GM23338 (cell line): Measurements from ENCODE around the gene MACROD1. TPM values are rescaled to one million over a fixed set of nuclear protein-coding genes. Genes with fewer than 3 reads are reported as not detected.

Experiments
- ATAC-seq: fragments of 200-7000 bp; cut with Tn5 transposase; 3 replicates; pipeline ENCODE4 v1.9.1; 2020
- DNase-seq: peaks from one replicate; pipeline ENCODE4 v3.0.0-alpha.2; 2015; ENCODE audit warnings: low spot score
- H2AFZ ChIP-seq: fragments of 200-600 bp; sonication (generic); 2 replicates; pipeline ENCODE4 v1.8.0; 2016; ENCODE audit warnings: antibody characterized with exemption, mild to moderate bottlenecking, moderate library complexity
- H3F3A ChIP-seq: fragments of 200-600 bp; sonication (generic); replicated peaks from 2 replicates; pipeline ENCODE4 v1.8.0; 2017; ENCODE audit warnings: antibody characterized with exemption, mixed run types, low read depth
- H3K27ac ChIP-seq: fragments of 200-600 bp; sonication (generic); 2 replicates; pipeline ENCODE4 v1.6.1; 2016; ENCODE audit warnings: low read depth
- H3K27me3 ChIP-seq: fragments of 200-600 bp; sonication (generic); 2 replicates; pipeline ENCODE4 v1.8.0; 2016; ENCODE audit warnings: mild to moderate bottlenecking, mixed run types, moderate library complexity; ENCODE audit not compliant: insufficient read depth
- H3K36me3 ChIP-seq: fragments of 200-600 bp; sonication (generic); 2 replicates; pipeline ENCODE4 v1.8.0; 2016; ENCODE audit warnings: mild to moderate bottlenecking; ENCODE audit not compliant: insufficient read depth
- H3K4me1 ChIP-seq: fragments of 200-600 bp; sonication (generic); 2 replicates; pipeline ENCODE4 v1.8.0; 2016; ENCODE audit warnings: mild to moderate bottlenecking, moderate library complexity; ENCODE audit not compliant: insufficient read depth
- H3K4me2 ChIP-seq: fragments of 200-600 bp; sonication (generic); 2 replicates; pipeline ENCODE4 v1.7.1; 2017; ENCODE audit warnings: mixed run types
- H3K4me3 ChIP-seq: fragments of 200-600 bp; sonication (generic); 2 replicates; pipeline ENCODE4 v1.6.1; 2016; ENCODE audit warnings: mixed run types
- H3K79me2 ChIP-seq: fragments of 200-600 bp; sonication (generic); replicated peaks from 2 replicates; pipeline ENCODE4 v1.8.0; 2017; ENCODE audit warnings: mild to moderate bottlenecking; ENCODE audit not compliant: insufficient read depth
- H3K9me2 ChIP-seq: fragments of 200-600 bp; sonication (generic); 2 replicates; pipeline ENCODE4 v1.8.0; 2017; ENCODE audit not compliant: insufficient read depth
- H4K20me1 ChIP-seq: fragments of 200-600 bp; sonication (generic); replicated peaks from 2 replicates; pipeline ENCODE4 v1.8.0; 2017; ENCODE audit warnings: mild to moderate bottlenecking; ENCODE audit not compliant: insufficient read depth
- H3K27ac Mint-ChIP-seq: 2 replicates; pipeline ENCODE4 v1.8.0; 2020; ENCODE audit warnings: inconsistent platforms, mild to moderate bottlenecking, moderate library complexity, mixed read lengths
- H3K27me3 Mint-ChIP-seq: 3 replicates; pipeline ENCODE4 v1.8.0; 2022; ENCODE audit warnings: low read depth, mild to moderate bottlenecking, moderate library complexity, mixed read lengths, inconsistent platforms; ENCODE audit not compliant: insufficient read depth, poor library complexity
- H3K36me3 Mint-ChIP-seq: 3 replicates; pipeline ENCODE4 v1.8.0; 2021; ENCODE audit warnings: low read depth, mild to moderate bottlenecking, inconsistent platforms, moderate library complexity, mixed read lengths
- H3K4me1 Mint-ChIP-seq: 3 replicates; pipeline ENCODE4 v1.8.0; 2020; ENCODE audit warnings: mild to moderate bottlenecking, inconsistent platforms, mixed read lengths
- H3K4me3 Mint-ChIP-seq: 3 replicates; pipeline ENCODE4 v1.8.0; 2021; ENCODE audit warnings: moderate library complexity, mild to moderate bottlenecking, inconsistent platforms, mixed read lengths
- H3K9me3 Mint-ChIP-seq: 3 replicates; pipeline ENCODE4 v1.8.0; 2020; ENCODE audit warnings: moderate library complexity, mild to moderate bottlenecking, inconsistent platforms, mixed read lengths
- CREB1 ChIP-seq: fragments of 250-450 bp; sonication (Bioruptor Pico); IDR thresholded peaks from 2 replicates; pipeline ENCODE4 v1.5.0; 2020; ENCODE audit warnings: low read depth, mild to moderate bottlenecking, moderate library complexity
- EZH2 ChIP-seq: fragments of 200-600 bp; sonication (generic); IDR thresholded peaks from one replicate; pipeline ENCODE4 v1.8.0; 2017; ENCODE audit warnings: antibody characterized with exemption, mild to moderate bottlenecking, low read depth; ENCODE audit not compliant: unreplicated experiment
- EZH2phosphoT487 ChIP-seq: fragments of 200-600 bp; sonication (generic); IDR thresholded peaks from one replicate; pipeline ENCODE4 v1.8.1; 2018; ENCODE audit warnings: antibody characterized with exemption; ENCODE audit not compliant: unreplicated experiment
- JUNB ChIP-seq: IDR thresholded peaks from one replicate; pipeline ENCODE4 v1.6.1; 2016; ENCODE audit warnings: antibody characterized with exemption; ENCODE audit not compliant: unreplicated experiment
- NANOG ChIP-seq: IDR thresholded peaks from 2 replicates; pipeline ENCODE4 v1.6.1; 2016; ENCODE audit warnings: antibody characterized with exemption, borderline replicate concordance
- POLR2AphosphoS5 ChIP-seq: IDR thresholded peaks from 2 replicates; pipeline ENCODE4 v1.6.1; 2016; ENCODE audit warnings: antibody characterized with exemption, low read depth
- STAT1 ChIP-seq: IDR thresholded peaks from one replicate; pipeline ENCODE4 v1.6.1; 2016; ENCODE audit warnings: antibody characterized with exemption; ENCODE audit not compliant: unreplicated experiment
- ZNF114 ChIP-seq: fragments of 250-450 bp; sonication (Bioruptor Pico); IDR thresholded peaks from 2 replicates; pipeline ENCODE4 v1.5.0; 2020; ENCODE audit warnings: mild to moderate bottlenecking, moderate library complexity
- ZNF331 ChIP-seq: fragments of 250-450 bp; sonication (Bioruptor Pico); IDR thresholded peaks from 2 replicates; pipeline ENCODE4 v1.5.0; 2020; ENCODE audit warnings: low read depth, mild to moderate bottlenecking, moderate library complexity
- ZNF462 ChIP-seq: fragments of 250-450 bp; sonication (Bioruptor Pico); IDR thresholded peaks from 2 replicates; pipeline ENCODE4 v1.5.0; 2020; ENCODE audit warnings: mild to moderate bottlenecking, moderate library complexity
- polyA plus RNA-seq: library from polyadenylated mRNA; unstranded; fragments of >200 nt; fragmentation: Nextera tagmentation; extraction: Ambion mirVana; gene quantifications from 2 replicates; pipeline ENCODE4 v1.2.1, GENCODE V29; 2016
- total RNA-seq: library from RNA; depleted of rRNA; stranded (reverse); fragments of >200 nt; shearing (Covaris generic); gene quantifications from 2 replicates; pipeline ENCODE4 v1.2.3, GENCODE V29; 2014
- TF ChIP-seq, protein P1 (sequence below): IDR thresholded peaks from one replicate; pipeline ENCODE4 v1.6.1; 2018; ENCODE audit warnings: antibody characterized with exemption; ENCODE audit not compliant: unreplicated experiment
- TF ChIP-seq, protein P2 (sequence below): IDR thresholded peaks from 2 replicates; pipeline ENCODE4 v1.6.1; 2016; ENCODE audit warnings: antibody characterized with exemption
- TF ChIP-seq, protein P3 (sequence below), 2 experiments: fragments of 200-600 bp in 1 of 2; sonication (generic) in 1 of 2; conservative IDR thresholded peaks; 2 replicates each; pipeline versions ENCODE4 v1.5.1 to v1.6.1; 2016 to 2017; ENCODE audit warnings: antibody characterized with exemption in 2 of 2, low read depth in 2 of 2, mild to moderate bottlenecking in 2 of 2, moderate library complexity in 1 of 2

The MACROD1 gene
- total and polyA plus RNA-seq, 2 experiments from 2014 or later, result 33.0 to 51.6 TPM

- Mint-ChIP-seq H3K4me1 (peaks cover 52% of the 10 kb centered on the region), H3K36me3 (peaks cover 3% of the 10 kb centered on the region; the same call in 2 of the 3 replicates), H3K27me3 (peaks cover 31% of the 10 kb centered on the region), H3K9me3 (no peaks in the 10 kb centered on the region; the same call in 2 of the 3 replicates), H3K27ac (no peak overlapping the region), H3K4me3 (no peak overlapping the region)
- Histone ChIP-seq H3F3A (0 out of 2 replicates have a peak, but pooled peaks cover 6% of the 10 kb centered on the region), H2AFZ (no peak overlapping the region), H3K4me1 (peaks cover 37% of the 10 kb centered on the region), H4K20me1 (peaks cover 4% of the 10 kb centered on the region; the same call in 1 of the 2 replicates), H3K4me3 (no peak overlapping the region), H3K9me2 (no peaks in the 10 kb centered on the region), H3K27me3 (peaks cover 12% of the 10 kb centered on the region; the same call in 1 of the 2 replicates), H3K36me3 (no peaks in the 10 kb centered on the region), H3K27ac (no peak overlapping the region), H3K79me2 (no peaks in the 10 kb centered on the region), H3K4me2 (no peak overlapping the region)
- TF ChIP-seq, protein P1, sequence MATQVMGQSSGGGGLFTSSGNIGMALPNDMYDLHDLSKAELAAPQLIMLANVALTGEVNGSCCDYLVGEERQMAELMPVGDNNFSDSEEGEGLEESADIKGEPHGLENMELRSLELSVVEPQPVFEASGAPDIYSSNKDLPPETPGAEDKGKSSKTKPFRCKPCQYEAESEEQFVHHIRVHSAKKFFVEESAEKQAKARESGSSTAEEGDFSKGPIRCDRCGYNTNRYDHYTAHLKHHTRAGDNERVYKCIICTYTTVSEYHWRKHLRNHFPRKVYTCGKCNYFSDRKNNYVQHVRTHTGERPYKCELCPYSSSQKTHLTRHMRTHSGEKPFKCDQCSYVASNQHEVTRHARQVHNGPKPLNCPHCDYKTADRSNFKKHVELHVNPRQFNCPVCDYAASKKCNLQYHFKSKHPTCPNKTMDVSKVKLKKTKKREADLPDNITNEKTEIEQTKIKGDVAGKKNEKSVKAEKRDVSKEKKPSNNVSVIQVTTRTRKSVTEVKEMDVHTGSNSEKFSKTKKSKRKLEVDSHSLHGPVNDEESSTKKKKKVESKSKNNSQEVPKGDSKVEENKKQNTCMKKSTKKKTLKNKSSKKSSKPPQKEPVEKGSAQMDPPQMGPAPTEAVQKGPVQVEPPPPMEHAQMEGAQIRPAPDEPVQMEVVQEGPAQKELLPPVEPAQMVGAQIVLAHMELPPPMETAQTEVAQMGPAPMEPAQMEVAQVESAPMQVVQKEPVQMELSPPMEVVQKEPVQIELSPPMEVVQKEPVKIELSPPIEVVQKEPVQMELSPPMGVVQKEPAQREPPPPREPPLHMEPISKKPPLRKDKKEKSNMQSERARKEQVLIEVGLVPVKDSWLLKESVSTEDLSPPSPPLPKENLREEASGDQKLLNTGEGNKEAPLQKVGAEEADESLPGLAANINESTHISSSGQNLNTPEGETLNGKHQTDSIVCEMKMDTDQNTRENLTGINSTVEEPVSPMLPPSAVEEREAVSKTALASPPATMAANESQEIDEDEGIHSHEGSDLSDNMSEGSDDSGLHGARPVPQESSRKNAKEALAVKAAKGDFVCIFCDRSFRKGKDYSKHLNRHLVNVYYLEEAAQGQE, result no peak
- TF ChIP-seq NANOG (no peak), JUNB (no peak), ZNF462 (CRISPR knock-in tag) (no peak), POLR2AphosphoS5 (no peak), STAT1 (no peak), EZH2phosphoT487 (no peak), ZNF114 (CRISPR knock-in tag) (no peak), ZNF331 (CRISPR knock-in tag) (no peak), CREB1 (CRISPR knock-in tag) (no peak), EZH2 (no peak)
- TF ChIP-seq, protein P2, sequence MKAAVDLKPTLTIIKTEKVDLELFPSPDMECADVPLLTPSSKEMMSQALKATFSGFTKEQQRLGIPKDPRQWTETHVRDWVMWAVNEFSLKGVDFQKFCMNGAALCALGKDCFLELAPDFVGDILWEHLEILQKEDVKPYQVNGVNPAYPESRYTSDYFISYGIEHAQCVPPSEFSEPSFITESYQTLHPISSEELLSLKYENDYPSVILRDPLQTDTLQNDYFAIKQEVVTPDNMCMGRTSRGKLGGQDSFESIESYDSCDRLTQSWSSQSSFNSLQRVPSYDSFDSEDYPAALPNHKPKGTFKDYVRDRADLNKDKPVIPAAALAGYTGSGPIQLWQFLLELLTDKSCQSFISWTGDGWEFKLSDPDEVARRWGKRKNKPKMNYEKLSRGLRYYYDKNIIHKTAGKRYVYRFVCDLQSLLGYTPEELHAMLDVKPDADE, result no peak
- TF ChIP-seq, protein P3, sequence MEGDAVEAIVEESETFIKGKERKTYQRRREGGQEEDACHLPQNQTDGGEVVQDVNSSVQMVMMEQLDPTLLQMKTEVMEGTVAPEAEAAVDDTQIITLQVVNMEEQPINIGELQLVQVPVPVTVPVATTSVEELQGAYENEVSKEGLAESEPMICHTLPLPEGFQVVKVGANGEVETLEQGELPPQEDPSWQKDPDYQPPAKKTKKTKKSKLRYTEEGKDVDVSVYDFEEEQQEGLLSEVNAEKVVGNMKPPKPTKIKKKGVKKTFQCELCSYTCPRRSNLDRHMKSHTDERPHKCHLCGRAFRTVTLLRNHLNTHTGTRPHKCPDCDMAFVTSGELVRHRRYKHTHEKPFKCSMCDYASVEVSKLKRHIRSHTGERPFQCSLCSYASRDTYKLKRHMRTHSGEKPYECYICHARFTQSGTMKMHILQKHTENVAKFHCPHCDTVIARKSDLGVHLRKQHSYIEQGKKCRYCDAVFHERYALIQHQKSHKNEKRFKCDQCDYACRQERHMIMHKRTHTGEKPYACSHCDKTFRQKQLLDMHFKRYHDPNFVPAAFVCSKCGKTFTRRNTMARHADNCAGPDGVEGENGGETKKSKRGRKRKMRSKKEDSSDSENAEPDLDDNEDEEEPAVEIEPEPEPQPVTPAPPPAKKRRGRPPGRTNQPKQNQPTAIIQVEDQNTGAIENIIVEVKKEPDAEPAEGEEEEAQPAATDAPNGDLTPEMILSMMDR (conservative IDR thresholded peaks at IDR 0.05; ENCODE audit: low read depth in 2 of 2), result no peak
- no peak for DNase-seq
- no peak for ATAC-seq
Observed at GRCh38 chr11:64131683-64132190, 34.2 kb downstream of the MACROD1 start.
